ENCODE data around the gene CLPTM1L. TPM values are rescaled to one million over a fixed set of nuclear protein-coding genes. Genes with fewer than 3 reads are reported as not detected.

CLPTM1L gene
- total RNA-seq, 1 experiment from 2014 or later = 127 TPM

- no peaks in the 10 kb centered on the region for H3K4me1 Mint-ChIP-seq (ENCODE audit: low read depth, unreplicated experiment)
- CTCF ChIA-PET = interaction anchor here (0.6 kb wide), 1 partner anchor 11 kb away, joined by 6 read pairs; no protein-coding TSS in a partner anchor
- H3K36me3 Mint-ChIP-seq (ENCODE audit: insufficient read depth, unreplicated experiment) = peaks cover 4% of the 10 kb centered on the region
- no peak overlapping the region for H3K4me3 Mint-ChIP-seq (ENCODE audit: low read depth, unreplicated experiment)
- no peak for TF ChIP-seq CTCF (IDR thresholded peaks at IDR 0.05; ENCODE audit: unreplicated experiment)
- intact Hi-C loops (cut with micrococcal nuclease; ENCODE audit: unreplicated experiment) = loop anchor here (10.0 kb wide), 1 partner anchor 154 kb away; the partner anchor contains the start of gene SLC6A19
- H3K27me3 Mint-ChIP-seq (ENCODE audit: unreplicated experiment) = peaks cover 80% of the 10 kb centered on the region
- H3K9me3 Mint-ChIP-seq (ENCODE audit: low read depth, unreplicated experiment) = no peaks in the 10 kb centered on the region
- no peak overlapping the region for H3K27ac Mint-ChIP-seq (ENCODE audit: unreplicated experiment)
- no peak for DNase-seq
- BruUV-seq (replicated peaks) = no TSS peak
Measured at GRCh38 chr5:1359031-1359645, 14.2 kb upstream of the CLPTM1L start.

GRCh38 chr5:1358726-1359025, 13.8 kb upstream of the CLPTM1L start:
- intact Hi-C loops (cut with micrococcal nuclease; ENCODE audit: unreplicated experiment) = loop anchor here (10.0 kb wide), 1 partner anchor 154 kb away; the partner anchor contains the start of gene SLC6A19

GRCh38 chr5:1357946-1358725, 13.2 kb upstream of the CLPTM1L start:
- intact Hi-C loops (cut with micrococcal nuclease; ENCODE audit: unreplicated experiment) = loop anchor here (10.0 kb wide), 1 partner anchor 153 kb away; the partner anchor contains the start of gene SLC6A19
- BruUV-seq (replicated peaks) = no TSS peak
- no peak overlapping the region for H3K4me3 Mint-ChIP-seq (ENCODE audit: low read depth, unreplicated experiment)
- TF ChIP-seq CTCF (IDR thresholded peaks at IDR 0.05; ENCODE audit: unreplicated experiment) = no peak
- H3K27ac Mint-ChIP-seq (ENCODE audit: unreplicated experiment) = no peak overlapping the region
- peaks cover 80% of the 10 kb centered on the region for H3K27me3 Mint-ChIP-seq (ENCODE audit: unreplicated experiment)
- H3K9me3 Mint-ChIP-seq (ENCODE audit: low read depth, unreplicated experiment) = no peaks in the 10 kb centered on the region
- no peaks in the 10 kb centered on the region for H3K4me1 Mint-ChIP-seq (ENCODE audit: low read depth, unreplicated experiment)
- peaks cover 4% of the 10 kb centered on the region for H3K36me3 Mint-ChIP-seq (ENCODE audit: insufficient read depth, unreplicated experiment)
- CTCF ChIA-PET = no interaction called here
- DNase-seq = no peak

More at GRCh38 chr5:1358726-1359025, 13.8 kb upstream of the CLPTM1L start:
- TF ChIP-seq CTCF (IDR thresholded peaks at IDR 0.05; ENCODE audit: unreplicated experiment) = no peak
- DNase-seq = no peak
- Mint-ChIP-seq H3K27me3 (ENCODE audit: unreplicated experiment) (peaks cover 80% of the 10 kb centered on the region), H3K36me3 (ENCODE audit: insufficient read depth, unreplicated experiment) (peaks cover 4% of the 10 kb centered on the region), H3K27ac (ENCODE audit: unreplicated experiment) (no peak overlapping the region), H3K4me3 (ENCODE audit: low read depth, unreplicated experiment) (no peak overlapping the region), H3K4me1 (ENCODE audit: low read depth, unreplicated experiment) (no peaks in the 10 kb centered on the region), H3K9me3 (ENCODE audit: low read depth, unreplicated experiment) (no peaks in the 10 kb centered on the region)
- CTCF ChIA-PET = no interaction called here
- BruUV-seq (replicated peaks) = no TSS peak

GRCh38 chr5:1356873-1357787, 12.2 kb upstream of the CLPTM1L start:
- intact Hi-C loops (cut with micrococcal nuclease; ENCODE audit: unreplicated experiment) = loop anchor here (10.0 kb wide), 1 partner anchor 152 kb away; the partner anchor contains the start of gene SLC6A19
- H3K9me3 Mint-ChIP-seq (ENCODE audit: low read depth, unreplicated experiment) = no peaks in the 10 kb centered on the region
- no TSS peak for BruUV-seq (replicated peaks)
- TF ChIP-seq CTCF (IDR thresholded peaks at IDR 0.05; ENCODE audit: unreplicated experiment) = no peak
- H3K27ac Mint-ChIP-seq (ENCODE audit: unreplicated experiment) = no peak overlapping the region
- no peak for DNase-seq
- no peaks in the 10 kb centered on the region for H3K4me1 Mint-ChIP-seq (ENCODE audit: low read depth, unreplicated experiment)
- no peak overlapping the region for H3K4me3 Mint-ChIP-seq (ENCODE audit: low read depth, unreplicated experiment)
- peaks cover 4% of the 10 kb centered on the region for H3K36me3 Mint-ChIP-seq (ENCODE audit: insufficient read depth, unreplicated experiment)
- peaks cover 80% of the 10 kb centered on the region for H3K27me3 Mint-ChIP-seq (ENCODE audit: unreplicated experiment)
- CTCF ChIA-PET = no interaction called here

All from Calu3 (cell line).